Measurements from ENCODE around the gene CACNA1C. TPM values are rescaled to one million over a fixed set of nuclear protein-coding genes. Genes with fewer than 3 reads are reported as not detected.

The CACNA1C gene
- total RNA-seq, 1 experiment from 2014 or later, result 1.1 TPM

DNA sequence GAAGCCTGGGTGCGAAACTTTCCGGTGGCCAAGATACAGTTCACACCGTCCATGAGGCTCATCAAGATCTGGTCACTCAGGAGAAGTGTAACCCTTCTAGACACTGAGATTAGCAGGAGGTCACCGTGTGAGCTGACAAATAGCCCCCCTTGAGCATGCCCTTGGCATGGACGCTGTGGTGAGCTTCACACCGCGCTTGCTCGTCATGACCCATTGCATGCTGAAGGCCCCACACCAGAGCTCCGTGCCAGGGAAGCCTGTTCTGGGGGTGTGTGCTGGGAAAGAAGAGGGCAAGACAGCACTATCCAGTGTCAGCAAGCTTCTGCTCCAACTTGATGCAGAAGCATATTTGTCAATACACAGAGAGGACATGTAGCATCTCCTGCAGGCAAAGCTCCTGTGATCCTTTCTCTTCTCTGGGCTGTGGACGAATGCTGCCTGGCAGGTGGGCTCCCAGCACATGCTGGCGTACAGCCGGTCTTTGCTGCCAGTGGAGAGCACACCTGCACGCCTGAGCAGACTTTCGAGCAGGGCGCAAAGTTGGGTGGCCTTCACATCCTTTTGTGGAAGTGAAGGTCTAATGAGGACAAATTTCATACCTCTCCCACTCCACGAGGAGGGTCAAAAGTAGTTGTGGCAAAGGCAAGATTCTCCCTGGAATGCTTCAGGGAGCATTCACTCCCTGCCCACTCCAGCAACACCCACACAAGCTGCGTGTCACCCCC lies 615.1 kb downstream of the CACNA1C start:
- no peak overlapping the region for H2BK120ac ChIP-seq (ENCODE audit: low read depth, low read length, poor library complexity, severe bottlenecking)
- no peak overlapping the region for H3K18ac ChIP-seq (ENCODE audit: insufficient read length, low read depth, low read length)
- H2AFZ ChIP-seq (ENCODE audit: low read length), result no peak overlapping the region
- no peak overlapping the region for H2BK5ac ChIP-seq (ENCODE audit: insufficient read length, low read length)
- no peaks in the 10 kb centered on the region for H3K27me3 ChIP-seq (ENCODE audit: insufficient read depth, low read length)
- H3K79me2 ChIP-seq (ENCODE audit: insufficient read depth, low read length), result no peaks in the 10 kb centered on the region
- H4K91ac ChIP-seq (ENCODE audit: insufficient read length, low read depth, low read length), result no peak overlapping the region
- H4K5ac ChIP-seq (ENCODE audit: insufficient read length, low read depth, low read length), result no peak overlapping the region
- no peak overlapping the region for H3K14ac ChIP-seq (ENCODE audit: insufficient read depth, low read length)
- no peaks in the 10 kb centered on the region for H3K4me1 ChIP-seq (ENCODE audit: insufficient read depth, low read length)
- no peak overlapping the region for H2BK12ac ChIP-seq (ENCODE audit: insufficient read length, low read depth, low read length)
- H3K27ac Mint-ChIP-seq, result no peak overlapping the region
- H3K56ac ChIP-seq (ENCODE audit: insufficient read length, low read depth, low read length), result no peak overlapping the region
- no peak overlapping the region for H3K9ac ChIP-seq (ENCODE audit: extremely low read depth, insufficient read length, low read length)
- no peak overlapping the region for H3K27ac ChIP-seq (ENCODE audit: insufficient read length, low read depth, low read length)
- no peak overlapping the region for H3T11ph ChIP-seq (ENCODE audit: low read length)
- peaks cover 2% of the 10 kb centered on the region for H3K27me3 Mint-ChIP-seq (ENCODE audit: low read depth)
- peak; percentile 25 for DNase-seq
- H3K23me2 ChIP-seq (ENCODE audit: insufficient read length, low read depth, low read length, poor library complexity, severe bottlenecking), result no peaks in the 10 kb centered on the region
- H2BK15ac ChIP-seq (ENCODE audit: low read depth, low read length), result no peak overlapping the region
- H4K8ac ChIP-seq (replicated peaks; ENCODE audit: insufficient read length, low read depth, low read length), result no peak overlapping the region
- WGBS (ENCODE audit: extremely low coverage, insufficient read length, low lambda C conversion rate), result no CpG with 5 or more reads among the region's 17 CpGs
- H4K20me1 ChIP-seq (ENCODE audit: control insufficient read depth, insufficient read depth, insufficient read length), result no peaks in the 10 kb centered on the region
- H3K36me3 Mint-ChIP-seq (ENCODE audit: insufficient read depth in 1 of 3, low read depth in 3 of 3), result no peaks in the 10 kb centered on the region
- no peak for TF ChIP-seq CTCF (conservative IDR thresholded peaks at IDR 0.05)
- no peaks in the 10 kb centered on the region for H3K79me1 ChIP-seq (ENCODE audit: insufficient read depth, low read depth, low read length, poor library complexity, severe bottlenecking)
- no peak overlapping the region for H3K4me3 Mint-ChIP-seq
- no peak overlapping the region for H2AK5ac ChIP-seq (ENCODE audit: insufficient read length, low read length)
- H3K9me3 ChIP-seq (ENCODE audit: control insufficient read depth, low read depth, low read length), result no peaks in the 10 kb centered on the region
- H3K23ac ChIP-seq (ENCODE audit: insufficient read length, low read depth, low read length), result no peak overlapping the region
- H3K4me2 ChIP-seq (ENCODE audit: insufficient read depth, insufficient read length, low read length), result no peak overlapping the region
- no peaks in the 10 kb centered on the region for H3K9me3 Mint-ChIP-seq
- no peak overlapping the region for H3K4ac ChIP-seq (ENCODE audit: low read depth, low read length)
- H2BK20ac ChIP-seq (ENCODE audit: low read depth, low read length, poor library complexity, severe bottlenecking), result no peak overlapping the region
- H3K4me1 Mint-ChIP-seq, result no peaks in the 10 kb centered on the region

Data from H9 (cell line).